Right lobe of liver (tissue), 4 donors: ENCODE results near the gene C11orf16.

Experiments
- CTCF ChIP-seq, 4 donors: fragments of 200-600 bp in 3 of 4; fragments of 450-650 bp in 1 of 4; IDR thresholded peaks; one replicate each; pipeline versions ENCODE4 v1.5.1 to v1.8.0; 2016 to 2022; ENCODE audit warnings: antibody characterized with exemption in 4 of 4, mild to moderate bottlenecking in 2 of 4
- POLR2A ChIP-seq: fragments of 450-650 bp; IDR thresholded peaks from one replicate; pipeline ENCODE4 v1.6.1; 2017; ENCODE audit warnings: antibody characterized with exemption, mild to moderate bottlenecking
- donor health status: DM: no; HTN: no; CAD: no.
- donor health status: DM: no; HTN: no; CAD: no.
- donor health status: DM: no; HTN: yes; CAD: no.

- TF ChIP-seq POLR2A, result no peak
- TF ChIP-seq CTCF (IDR thresholded peaks at IDR 0.05), result no peak
Measured at GRCh38 chr11:8961401-8961800, 28.7 kb upstream of the C11orf16 start.
